Measurements from ENCODE around the gene ABR.
A peak's percentile ranks its signal among the peaks of the same experiment; 100 is the strongest.

ABR gene

DNA sequence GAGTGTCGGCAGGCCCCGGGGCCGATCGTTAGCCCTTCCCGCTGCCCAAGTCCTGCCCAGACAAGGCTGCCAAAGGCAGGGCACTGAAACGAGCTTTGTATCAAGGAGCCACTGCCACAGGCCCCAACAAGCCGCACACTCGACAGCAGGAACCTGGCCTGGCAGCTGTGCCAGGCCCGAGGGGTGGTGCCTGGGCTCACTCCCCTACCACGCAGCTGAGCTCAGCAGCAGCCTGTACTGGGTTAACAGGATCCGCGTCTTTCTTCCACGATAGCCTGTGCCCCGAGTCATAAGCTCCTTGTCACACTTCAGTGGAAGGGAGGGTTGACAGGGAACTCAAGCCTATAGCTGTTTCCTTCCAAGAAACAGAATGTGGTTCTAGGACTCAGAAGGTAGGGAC, 87.9 kb downstream of the ABR start:
- DNase-seq (ENCODE audit: insufficient read length, low spot score) (no peak), FAIRE-seq (no peak)
- TF ChIP-seq, protein P1, sequence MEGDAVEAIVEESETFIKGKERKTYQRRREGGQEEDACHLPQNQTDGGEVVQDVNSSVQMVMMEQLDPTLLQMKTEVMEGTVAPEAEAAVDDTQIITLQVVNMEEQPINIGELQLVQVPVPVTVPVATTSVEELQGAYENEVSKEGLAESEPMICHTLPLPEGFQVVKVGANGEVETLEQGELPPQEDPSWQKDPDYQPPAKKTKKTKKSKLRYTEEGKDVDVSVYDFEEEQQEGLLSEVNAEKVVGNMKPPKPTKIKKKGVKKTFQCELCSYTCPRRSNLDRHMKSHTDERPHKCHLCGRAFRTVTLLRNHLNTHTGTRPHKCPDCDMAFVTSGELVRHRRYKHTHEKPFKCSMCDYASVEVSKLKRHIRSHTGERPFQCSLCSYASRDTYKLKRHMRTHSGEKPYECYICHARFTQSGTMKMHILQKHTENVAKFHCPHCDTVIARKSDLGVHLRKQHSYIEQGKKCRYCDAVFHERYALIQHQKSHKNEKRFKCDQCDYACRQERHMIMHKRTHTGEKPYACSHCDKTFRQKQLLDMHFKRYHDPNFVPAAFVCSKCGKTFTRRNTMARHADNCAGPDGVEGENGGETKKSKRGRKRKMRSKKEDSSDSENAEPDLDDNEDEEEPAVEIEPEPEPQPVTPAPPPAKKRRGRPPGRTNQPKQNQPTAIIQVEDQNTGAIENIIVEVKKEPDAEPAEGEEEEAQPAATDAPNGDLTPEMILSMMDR (IDR thresholded peaks at IDR 0.05; ENCODE audit: insufficient read depth, missing control alignments): no peak

DNA sequence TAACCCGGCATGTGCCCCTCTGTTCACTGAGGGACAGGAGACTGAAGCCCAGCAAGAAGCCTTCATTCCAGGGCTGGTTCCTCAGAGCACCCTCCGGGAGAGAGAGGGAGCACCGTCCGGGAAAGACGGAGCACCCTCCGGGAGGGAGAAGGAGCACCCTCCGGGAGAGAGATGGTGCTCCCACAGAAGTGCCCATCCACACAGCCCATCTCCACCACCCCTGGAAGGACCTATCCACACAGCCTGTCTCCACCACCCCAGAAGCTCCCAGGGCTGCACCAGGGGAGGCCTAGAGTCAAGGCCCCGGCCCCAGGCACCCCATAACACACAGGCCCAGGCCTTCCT, 88.6 kb downstream of the ABR start:
- DNase-seq (ENCODE audit: insufficient read length, low spot score) (no peak), FAIRE-seq (no peak)
- TF ChIP-seq, protein P1 (IDR thresholded peaks at IDR 0.05; ENCODE audit: insufficient read depth, missing control alignments): no peak

GRCh38 chr17:1090465-1091189, 89.2 kb downstream of the ABR start:
- DNase-seq (ENCODE audit: insufficient read length, low spot score) (no peak), FAIRE-seq (no peak)
- TF ChIP-seq, protein P1 (IDR thresholded peaks at IDR 0.05; ENCODE audit: insufficient read depth, missing control alignments): no peak

DNA sequence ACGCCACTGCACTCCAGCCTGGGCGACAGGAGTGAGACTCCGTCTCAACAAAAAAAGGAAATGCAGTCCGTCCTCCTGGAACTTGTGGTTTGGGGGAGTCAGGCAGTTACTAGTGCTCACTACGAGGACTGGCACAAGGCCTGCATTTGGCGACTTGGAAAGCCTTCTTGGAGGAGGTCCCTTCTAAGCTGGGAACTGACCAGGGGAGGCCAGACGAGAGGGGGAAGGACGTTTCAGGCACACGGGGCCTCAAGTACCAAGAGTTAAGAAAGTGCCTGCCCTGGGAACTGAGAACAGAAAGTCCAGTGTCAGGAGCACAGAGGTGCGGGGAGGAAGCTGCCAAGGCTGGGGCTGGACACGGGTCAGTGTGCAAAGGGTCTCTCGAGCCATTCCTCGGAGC, 89.9 kb downstream of the ABR start:
- FAIRE-seq: no peak
- TF ChIP-seq, protein P1 (IDR thresholded peaks at IDR 0.05; ENCODE audit: insufficient read depth, missing control alignments): no peak
- DNase-seq (ENCODE audit: insufficient read length, low spot score): no peak

- FAIRE-seq (no peak), DNase-seq (ENCODE audit: insufficient read length, low spot score) (no peak)
- TF ChIP-seq, protein P1 (IDR thresholded peaks at IDR 0.05; ENCODE audit: insufficient read depth, missing control alignments): no peak
Observed at GRCh38 chr17:1087381-1088241, 92.2 kb downstream of the ABR start.

GRCh38 chr17:1083451-1084187, 96.2 kb downstream of the ABR start:
- TF ChIP-seq, protein P1 (IDR thresholded peaks at IDR 0.05; ENCODE audit: insufficient read depth, missing control alignments): no peak
- FAIRE-seq: no peak
- DNase-seq (ENCODE audit: insufficient read length, low spot score): peak; percentile 54
